Iris pigment epithelial cell (primary cell): Measurements from ENCODE around the gene RGS6.

Experiments
- DNase-seq: peaks from one replicate; pipeline ENCODE4 v3.0.0-alpha.2; 2011; ENCODE audit warnings: low read depth

RGS6 gene

DNA sequence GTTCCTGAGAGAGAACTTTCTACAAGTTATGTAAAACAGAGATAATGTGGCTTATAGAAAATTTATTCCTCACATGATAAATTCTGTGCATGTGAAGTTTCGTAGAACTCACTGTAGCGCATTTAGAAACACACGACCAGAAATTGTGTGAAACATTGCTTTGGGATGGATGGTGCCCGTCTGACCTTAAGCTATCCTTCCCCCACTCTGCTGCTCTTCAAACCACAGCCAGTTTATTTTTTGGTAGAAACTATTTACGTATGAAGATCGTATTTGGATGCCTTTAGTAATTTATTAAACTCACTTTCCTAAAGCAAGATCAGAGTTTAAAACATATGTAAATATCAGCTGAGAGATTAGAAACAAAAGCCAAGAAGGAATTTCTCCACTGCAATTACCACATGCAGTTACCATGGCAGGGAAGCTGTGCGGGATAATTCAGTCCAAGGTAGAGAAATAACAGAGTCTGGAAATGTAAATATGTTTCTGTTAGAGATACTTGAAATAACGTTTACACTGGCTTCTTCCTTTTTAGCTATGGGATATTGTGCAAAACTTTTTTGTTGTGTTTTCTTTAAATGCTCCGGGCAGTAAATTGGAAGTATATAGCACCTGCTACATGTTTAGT is 382.7 kb downstream of the RGS6 start:
- no peak for DNase-seq

DNA sequence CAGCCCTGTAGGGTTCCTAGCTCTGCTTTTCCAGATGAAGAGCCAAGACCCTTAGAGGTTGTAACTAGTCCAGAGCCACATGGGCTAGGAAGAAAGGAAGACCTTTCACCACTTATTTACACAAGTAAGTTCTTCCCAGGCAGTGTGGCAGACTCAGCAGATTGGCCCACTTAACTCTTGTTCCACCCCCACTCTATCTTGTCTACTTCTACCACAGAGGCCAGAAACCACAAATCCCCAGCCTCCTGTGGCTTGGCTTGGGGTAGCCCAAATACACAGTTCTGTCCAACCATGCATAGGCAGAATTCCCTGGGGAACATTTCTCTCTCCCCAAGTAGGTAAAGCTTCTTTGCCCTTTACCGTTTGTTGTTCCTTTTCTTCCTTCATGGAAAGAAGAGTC is 383.5 kb downstream of the RGS6 start:
- no peak for DNase-seq

DNA sequence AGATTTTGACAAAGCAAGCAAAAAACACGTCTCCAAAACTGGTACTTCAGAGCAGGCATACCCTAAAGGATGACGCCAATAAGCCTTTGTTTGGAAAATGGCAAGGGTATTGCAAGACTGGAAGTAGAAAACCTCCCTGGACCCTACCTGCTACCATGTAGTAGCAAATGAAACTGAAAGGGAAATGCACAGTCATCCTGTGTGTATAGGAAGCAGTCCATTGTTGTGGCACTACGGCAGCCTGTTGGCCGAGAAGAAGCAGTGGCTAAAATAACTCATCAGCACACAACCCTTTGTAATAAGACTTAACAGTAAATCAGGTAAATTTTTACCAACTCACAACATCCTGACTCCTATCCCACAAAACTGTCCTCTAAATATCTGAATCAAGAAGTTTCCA is 386.4 kb downstream of the RGS6 start:
- no peak for DNase-seq

DNA sequence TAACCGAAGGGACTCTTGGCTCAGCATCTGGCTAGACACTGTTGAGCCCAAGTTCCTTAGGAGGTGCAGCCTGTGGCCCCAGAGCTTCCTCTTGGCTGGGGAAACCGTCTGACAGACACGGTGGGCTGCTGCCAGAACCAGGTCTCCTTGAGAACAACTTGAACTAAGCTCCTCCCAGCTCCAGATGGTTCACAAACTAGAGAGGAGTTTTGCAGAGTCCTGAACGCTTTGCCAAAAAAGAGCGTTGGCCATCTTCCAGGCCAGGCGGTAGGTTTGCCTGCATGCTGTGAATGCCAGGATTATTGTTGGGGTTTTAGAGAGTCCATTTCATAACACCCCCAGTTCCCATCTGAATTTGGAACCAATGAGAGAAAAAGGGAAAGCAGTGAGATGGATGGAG is 399.8 kb downstream of the RGS6 start:
- DNase-seq = no peak

DNA sequence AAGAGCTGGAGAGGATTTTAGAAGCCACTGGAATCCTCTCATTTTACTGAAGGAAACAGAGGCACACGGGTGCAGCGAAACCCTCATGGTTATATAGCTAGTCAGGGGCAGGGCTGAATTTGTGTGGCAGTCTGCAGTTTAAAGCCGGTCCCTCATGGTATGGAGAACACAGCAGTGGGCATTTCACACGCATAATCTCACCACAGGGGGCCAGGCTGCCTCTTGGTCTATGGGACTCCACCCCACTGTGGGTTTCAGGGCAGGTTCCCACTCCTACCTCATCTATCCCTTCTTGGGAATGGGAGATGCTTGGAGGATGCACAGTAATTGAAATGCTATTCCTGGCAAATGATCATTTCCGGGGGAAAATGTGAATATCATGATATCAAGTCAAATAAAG is 400.6 kb downstream of the RGS6 start:
- DNase-seq = no peak

DNA sequence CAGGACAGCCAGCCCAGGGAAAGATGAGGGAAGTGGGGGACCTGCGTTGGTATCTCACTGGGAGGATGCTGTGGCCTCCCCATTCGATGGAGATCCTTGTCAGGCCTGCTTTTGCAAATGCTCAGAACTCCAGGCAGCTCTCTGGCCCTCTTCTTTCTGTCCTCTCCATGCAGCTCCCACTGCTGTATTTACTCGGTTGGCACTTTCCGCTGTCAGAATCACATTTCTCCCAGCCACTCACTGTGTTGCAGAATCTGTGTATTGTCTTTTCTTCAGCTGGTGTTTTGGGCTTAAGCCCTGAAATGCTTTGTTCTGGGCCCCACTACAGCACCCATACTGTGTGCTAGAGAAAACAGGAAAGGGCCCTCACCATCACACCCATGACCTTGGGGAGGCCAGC is 401.1 kb downstream of the RGS6 start:
- DNase-seq = no peak

DNA sequence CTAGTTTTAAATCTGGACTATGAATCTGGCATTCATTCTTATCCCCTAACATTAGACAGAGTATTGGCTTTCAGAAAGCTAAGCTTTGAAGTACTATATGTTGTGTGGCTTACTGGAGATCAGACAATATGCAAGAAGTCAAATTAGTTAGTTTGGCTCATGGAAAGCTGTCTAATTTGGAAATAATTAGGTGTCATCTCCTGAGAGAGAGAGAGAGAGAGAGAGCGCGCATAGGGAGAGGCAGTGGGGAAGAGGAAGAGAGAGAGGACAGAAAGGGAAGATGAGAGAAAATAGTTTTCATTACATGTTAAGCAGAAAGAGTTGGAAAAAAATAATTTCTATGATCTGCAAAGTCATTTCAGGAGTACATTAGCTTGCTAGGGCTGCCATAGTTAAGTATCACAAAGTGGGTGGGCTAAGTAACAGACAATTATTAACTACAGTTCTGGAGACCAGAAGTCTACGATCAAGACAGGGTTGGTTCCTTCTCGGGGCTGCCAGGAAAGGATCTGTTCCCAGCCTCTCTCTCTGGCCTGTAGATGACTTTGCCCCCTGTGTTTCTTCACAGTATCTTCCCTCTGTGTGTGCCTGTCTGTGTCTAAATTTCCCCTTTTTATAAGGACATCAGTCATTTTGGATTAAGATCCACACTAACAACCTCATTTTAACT is 404.2 kb downstream of the RGS6 start:
- no peak for DNase-seq

DNA sequence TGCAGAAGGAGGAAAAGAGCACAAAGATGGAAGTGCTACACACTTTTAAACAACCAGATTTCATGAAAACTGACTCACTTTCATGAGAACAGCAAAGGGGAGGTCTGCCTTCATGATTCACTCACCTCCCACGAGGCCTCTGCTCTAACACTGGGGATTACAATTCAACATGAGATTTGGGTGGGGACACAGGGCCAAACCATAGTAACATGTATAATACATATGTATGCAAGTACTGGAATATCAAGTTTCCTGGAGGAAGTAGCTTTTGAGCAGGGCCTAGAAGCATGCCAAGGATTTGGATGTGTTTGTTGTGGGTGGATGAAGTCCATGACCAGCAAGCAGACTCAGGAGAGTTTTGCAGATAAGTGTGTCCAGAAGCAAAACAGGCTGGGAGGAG is 409.0 kb downstream of the RGS6 start:
- DNase-seq = no peak

DNA sequence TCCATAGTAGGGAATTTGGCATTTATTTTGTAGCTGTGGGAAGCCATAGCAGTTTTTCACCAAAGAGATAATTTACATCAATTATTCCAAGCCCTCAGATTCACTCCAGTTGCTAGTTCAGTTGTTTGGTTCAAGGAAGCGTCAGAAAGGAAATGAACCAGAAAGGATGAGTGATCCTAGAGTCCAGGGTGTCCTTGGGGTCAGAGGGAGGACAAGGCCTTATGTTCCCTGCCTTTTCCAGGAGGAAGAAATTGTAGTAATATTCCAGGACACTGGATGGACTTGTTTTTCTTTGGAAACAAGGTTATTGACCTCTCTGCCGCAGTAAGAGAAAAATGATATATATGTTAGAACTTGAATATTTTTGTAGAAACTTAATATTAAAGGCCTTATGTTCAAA is 409.5 kb downstream of the RGS6 start:
- DNase-seq = no peak

DNA sequence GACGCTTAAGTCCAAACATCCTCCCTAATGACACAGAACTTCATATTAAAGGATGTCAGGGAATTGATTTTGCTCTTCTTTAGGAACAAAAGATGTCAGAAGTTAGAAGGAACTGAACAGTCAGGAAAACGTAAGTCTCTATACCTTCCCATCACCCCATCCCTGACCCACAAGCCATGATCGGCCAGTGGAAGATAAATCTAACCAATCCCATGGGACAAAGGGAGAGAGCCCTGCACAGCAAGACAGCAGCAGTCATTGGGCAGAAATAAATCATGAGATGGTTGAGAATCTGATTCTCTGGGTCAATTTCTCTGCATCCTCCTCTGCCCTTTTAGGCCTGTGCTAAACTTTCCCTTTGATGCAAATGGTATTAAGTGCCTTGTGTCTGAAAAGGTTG is 414.9 kb downstream of the RGS6 start:
- DNase-seq = no peak

DNA sequence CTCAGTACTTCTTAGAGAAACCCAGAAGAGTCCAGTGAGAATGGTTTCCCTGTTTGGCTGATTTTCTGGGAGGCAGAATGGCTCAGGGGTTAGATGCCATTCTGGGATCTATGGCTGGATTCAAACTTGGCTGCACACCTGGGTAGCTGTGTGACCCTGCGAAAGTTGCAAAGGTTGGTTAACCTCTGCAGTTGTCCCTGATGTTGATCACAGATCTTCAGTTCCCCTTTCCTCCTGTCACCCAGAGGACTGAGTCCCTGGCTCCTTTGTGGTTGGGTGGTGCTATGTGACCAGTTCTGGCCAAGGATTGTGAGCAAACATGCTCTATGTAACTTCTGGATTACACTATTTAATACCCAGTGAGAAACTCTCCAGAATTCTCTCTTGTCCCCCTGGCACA is 418.0 kb downstream of the RGS6 start:
- no peak for DNase-seq

DNA sequence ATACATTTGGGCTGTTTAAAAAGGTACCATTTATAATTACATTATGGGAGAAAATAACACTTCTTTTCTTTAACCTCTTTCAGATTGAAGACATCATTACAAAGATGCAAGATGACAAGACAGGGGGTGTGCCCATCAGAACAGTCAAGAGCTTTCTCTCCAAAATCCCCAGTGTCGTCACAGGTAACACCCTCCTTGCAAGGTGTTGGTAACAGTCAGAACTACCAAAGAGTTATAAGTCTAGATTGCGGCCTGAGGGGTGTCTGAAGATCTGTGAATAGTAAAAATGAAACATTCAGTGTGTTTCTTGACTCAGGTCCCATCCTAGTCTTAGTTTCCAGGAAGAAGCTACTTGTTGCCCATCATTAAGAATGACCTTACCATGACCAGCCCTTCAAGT is 419.8 kb downstream of the RGS6 start:
- no peak for DNase-seq

DNA sequence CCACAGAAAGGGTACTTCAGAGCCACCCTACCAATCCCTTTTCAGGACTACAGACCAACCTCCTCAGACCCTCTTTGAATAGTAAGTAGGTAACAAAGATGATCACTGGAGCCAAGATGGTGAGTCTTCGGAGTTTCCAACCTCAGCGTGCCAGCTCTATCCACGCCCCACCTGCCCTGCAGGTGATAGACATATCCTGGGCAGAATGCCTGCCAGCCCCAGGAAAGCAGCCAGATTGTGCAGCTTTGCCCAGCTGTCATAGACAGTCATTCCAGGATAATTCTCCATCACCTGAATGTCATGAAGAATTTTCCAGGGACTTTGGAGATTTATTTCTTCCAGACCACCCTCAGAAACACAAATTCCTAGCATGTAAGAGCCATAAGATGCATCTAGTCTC is 434.4 kb downstream of the RGS6 start:
- no peak for DNase-seq

DNA sequence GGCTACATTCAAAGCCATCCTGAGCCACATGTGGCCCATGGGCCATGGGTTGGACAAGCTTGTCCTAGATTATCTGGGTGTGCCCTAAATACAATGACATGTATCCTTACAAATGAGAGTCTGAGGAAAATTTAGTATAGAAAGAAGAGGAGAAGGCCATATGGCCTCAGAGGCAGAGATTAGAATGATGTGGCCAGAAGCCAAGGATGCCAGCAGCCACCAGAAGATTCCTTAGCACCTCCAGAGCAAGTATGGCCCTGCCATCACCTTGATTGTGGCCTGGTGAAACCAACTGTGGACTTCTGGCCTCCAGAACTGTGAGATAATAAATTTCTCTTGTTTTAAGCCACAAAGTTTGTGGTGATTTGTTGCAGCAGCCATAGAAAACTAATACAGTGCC is 436.9 kb downstream of the RGS6 start:
- no peak for DNase-seq

DNA sequence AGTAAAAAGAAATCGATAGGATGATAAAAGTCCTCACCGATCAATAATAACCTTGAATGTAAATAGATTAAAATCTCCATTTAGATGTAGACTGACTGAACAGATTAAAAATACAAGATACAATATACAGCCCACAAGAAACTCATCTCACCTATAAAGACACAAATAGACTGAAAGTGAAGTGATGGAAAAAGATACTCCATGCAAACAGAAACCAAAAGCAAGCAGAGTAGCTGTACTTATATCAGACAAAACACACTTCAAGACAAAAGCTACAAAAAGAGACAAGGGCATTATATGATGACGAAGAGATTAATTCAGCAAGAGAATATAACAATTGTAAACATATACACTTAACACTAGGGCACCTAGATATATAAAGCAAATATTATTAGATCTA is 444.8 kb downstream of the RGS6 start:
- no peak for DNase-seq

DNA sequence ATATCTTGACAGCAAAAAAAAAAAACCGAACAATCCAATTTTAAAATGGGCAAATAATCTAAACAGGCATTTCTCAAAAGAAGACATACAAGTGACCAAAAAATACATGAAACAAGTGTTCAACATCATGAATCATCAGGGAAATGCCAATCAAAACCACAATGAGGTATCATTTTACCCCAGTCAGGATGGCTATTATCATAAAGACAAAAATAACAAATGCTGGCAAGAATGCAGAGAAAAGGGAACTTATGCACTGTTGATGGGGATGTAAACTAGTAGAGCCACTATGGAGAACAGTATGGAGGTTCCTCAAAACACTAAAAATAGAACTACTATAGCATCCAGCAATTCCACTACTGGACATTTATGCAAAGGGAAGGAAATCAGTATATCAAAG is 448.2 kb downstream of the RGS6 start:
- DNase-seq = no peak

DNA sequence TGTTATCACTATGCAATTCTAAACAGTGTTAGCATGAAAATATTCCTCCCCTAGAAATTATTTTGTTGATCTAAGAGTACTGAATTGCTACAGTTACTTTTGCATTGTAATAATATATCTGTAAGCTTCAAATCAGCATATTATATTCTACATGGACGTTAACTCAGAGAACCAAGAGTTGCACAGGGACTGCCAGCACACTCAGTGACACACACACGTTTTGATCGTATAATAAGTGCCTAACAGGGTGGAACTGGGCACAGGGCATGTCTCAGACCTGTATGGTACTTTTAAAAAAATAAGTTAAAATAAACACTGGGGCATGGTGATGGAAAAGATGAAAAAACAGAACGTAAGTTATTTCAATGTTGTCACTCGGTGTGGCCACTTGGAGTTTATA is 451.6 kb downstream of the RGS6 start:
- no peak for DNase-seq

DNA sequence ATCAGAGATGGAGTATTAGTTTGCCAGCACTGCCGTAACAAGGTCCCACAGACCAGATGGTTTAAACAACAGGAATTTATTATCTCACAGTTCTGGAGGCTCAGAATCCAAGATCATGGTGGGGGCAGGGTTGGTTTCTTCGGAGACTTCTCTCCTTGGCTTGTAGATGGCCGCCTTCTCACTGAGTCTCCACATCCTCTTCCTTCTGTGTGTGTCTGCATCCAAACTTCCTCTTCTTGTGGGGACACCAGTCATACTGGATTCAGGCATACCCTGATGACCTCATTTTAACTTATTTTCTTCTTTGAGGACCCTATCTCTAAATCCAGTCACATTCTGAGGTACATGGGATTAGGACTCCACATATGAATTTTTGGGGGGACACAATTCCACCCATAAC is 455.5 kb downstream of the RGS6 start:
- no peak for DNase-seq

DNA sequence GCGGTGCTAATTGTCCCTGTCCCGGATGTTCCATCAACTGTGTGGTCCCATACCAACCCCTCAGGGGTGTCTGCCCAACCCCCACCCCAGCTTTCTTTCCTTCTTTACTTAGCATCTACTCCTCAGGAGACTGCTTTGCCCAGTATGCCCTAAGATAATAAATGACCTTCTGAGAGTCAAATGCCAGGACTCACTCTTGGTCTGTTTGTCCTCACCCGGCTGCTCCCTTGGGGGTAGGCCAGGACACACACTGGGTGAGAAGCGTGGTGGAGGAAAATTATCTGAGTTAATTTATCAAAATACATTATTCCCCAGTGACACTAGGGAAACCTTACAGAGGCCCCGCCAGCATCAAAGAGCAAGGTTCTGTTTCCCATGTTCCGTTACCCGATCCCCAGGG is 457.0 kb downstream of the RGS6 start:
- DNase-seq = no peak

DNA sequence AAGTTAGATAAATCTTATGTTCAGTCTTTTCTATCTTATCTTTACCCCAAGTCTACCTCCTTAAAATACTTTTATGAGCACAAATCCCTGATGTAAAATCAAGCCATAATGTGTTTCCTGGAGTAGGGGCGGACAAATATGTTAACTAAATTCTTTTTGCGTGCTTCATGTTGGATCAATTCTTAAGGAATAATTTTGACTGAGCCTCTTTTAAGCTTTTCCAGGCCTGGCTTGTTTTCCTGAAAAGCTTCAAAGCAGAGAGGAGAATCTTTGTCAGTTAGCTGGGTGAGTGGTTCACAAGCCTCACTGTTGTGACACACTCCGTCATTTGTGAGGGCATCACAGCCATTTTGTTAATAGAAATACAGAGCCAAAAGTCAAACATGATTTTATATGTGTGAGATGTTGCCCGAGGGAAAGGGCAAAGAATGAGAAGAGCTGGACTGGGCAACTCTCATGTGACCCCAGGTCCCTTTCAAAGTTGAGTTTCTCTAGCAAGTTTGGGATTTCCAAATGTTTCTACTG is 468.9 kb downstream of the RGS6 start:
- DNase-seq = no peak

DNA sequence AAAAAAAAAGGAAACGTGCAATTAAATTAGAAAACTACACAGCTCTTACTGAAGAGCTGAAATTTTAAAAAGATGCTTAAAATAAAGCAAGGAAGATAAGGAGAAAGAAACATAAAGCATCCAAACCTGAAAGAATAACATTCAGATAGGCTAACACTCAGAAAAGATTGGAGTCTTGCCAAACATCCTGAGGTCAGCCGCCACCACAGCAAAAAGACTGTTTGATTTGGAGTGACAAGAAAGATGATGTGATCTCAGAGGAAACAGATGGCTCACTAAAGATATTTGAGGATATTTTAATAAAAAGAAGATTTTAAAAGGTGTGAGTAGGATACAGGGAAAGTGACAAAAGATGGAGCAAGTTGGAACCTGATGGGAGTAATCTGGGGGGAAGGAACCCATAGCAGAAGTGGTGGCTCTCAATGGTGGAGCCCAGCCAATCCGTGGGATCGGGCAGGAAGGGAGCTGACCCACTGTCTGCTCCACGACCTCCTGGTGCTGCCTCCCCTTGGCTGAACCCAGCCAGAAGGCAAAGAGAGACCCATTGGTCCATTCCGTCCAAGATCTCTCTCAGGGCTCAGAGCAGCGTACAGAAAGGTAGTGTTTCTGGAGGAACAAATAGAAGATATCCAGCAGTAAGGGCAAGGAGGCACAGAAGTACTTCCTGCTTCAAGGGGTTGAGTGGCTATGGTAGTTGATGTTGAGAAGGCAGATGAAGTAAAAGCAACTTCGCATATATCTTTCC is 469.6 kb downstream of the RGS6 start:
- DNase-seq = no peak

DNA sequence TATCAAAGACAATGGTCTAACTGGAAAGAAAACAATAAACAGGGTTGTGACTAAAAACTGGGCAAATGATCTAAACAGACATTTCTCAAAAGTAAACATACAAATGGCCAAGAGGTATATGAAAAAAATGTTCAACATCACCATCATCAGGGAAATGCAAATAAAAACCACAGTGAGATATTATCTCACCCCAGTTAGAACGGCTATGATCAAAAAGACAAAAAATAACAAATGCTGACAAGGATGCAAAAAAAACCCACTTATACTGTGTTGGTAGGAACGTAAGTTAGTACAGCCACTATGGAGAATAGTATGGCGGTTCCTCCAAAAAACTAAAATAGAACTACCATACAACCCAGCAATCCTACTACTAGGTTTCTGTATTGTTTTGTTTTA is 470.1 kb downstream of the RGS6 start:
- no peak for DNase-seq

DNA sequence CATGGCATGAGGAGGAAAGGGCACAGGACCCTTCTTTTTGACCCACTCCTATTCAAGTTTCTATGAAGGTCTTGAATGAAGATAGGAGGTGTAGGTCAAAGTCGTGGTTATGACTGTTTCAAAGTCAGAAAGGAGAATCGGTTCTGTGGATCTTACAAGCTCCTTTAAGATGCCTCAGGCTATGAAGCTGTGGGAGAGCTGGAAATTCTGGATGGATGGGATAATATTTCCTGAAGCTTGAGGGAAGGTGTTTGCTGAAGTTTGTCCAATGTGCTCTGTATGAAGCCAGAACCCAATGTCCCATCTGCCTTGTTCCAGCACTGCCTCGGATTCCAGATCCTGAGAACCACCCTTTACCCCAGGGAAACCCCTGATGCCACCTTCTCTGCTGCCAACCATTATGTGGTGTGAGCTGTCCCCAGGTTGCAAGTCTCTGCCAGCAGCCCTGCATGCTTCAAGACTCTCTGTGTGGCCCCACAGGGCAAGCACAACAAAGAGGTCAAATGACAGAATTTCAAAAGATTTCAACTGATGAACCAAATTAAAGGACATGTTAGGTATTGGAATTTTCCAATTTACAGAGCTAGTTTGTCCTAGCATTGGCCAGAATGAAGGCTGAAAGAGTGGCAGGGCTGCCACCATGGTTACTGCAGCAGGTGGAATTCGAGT is 472.0 kb downstream of the RGS6 start:
- DNase-seq = no peak
